HG03342 (cell line): ENCODE data around the gene ONECUT2.
"Not testable (repeated sequence)": the region's sequence is repeated elsewhere in the genome, so short reads cannot be mapped to it uniquely, and the experiment has no call there.

Source experiments
- ATAC-seq: cut with Tn5 transposase; IDR thresholded peaks from one replicate; pipeline ENCODE4 v1.9.1; 2021; ENCODE audit warnings: mild to moderate bottlenecking, moderate library complexity; ENCODE audit not compliant: unreplicated experiment

ONECUT2 gene

DNA sequence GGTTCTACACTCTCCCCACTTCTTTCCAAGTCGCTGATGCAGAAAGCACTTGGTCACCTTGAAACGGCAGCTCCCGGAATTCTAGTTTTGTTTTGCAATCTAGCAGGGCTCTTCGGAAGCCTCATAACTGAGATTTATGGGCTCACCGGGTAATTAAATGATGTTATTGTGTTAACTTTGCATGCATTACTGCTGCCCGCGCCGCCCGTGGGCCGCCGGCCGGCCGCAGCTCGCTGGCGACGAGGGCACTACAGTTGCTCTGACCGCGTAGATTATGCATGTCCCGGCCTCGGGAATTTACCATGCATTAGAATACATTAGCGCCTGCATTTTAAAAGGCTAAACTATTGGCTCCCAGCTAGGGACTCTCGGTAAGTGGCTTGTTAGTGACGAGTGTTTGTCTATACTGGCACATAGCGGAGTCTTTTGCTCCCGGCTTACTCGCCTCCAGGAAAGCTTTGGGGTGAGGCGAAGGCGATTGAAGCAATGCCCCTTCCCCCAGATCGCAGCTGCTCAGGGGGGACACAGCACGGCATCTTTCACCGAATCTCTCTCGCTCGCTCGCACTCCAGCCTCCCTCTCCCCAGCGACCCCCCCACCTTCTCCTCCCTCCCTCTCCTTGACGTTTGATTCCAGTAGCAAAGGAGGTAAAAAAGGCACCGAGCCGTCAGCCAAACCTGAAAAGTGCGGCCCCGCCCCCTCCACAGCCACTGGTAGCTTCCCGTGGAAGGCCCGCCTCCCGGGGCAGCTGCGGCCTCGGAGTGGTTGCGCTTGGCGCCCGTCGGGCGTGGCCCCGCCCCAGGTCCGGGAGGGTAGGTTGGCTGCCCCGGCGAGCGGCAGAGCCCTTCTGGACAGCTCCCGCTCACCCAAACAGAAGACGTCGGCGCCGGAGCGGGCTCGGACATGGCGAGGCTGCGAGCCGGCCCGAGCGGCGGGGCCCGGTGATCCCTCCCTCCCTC is at the start of gene ONECUT2:
ONECUT2 (plus strand) TSS at position 839 of the 959 bp plus-strand sequence. CDS start 343 bp downstream, outside the sequence.
- peak; percentile 73 for ATAC-seq

DNA sequence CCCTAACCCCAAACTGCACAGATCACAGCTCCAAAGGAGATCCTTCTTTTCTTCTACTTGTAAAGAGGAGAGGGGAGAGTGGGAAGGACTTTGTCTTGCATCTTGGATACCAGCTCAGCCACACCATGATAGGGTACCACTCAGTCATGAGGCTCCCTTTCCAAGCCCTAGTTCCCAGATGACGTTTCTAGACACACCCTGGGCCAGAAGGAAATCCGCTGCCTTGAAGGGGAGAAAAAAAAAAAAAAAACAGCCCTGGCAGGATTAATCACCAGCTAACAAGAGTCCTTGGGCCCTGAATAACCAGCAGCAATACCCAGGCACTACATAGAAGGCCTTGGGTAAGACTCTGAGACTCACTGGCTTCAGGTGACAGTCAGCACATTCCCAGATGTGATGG is 45.9 kb upstream of the ONECUT2 start:
- no peak for ATAC-seq

DNA sequence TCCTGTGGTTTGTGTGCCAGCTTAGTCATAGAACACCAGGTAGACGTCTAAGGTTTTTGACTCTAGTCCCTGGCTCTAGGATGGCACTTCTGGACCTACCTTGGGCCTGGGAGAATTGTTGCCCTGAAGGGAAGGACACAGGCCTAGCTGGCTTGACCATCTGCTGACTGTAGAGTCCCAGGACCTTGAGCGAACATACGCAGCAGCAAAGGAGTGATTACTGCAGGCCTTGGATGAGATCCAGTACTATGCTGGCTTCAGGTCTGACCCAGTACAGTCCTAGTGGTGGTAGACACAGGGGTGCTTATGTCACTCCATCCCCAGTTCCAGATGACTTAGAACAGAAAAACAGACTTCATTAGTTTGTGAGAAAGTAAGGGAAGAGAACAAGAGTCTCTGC is 45.1 kb upstream of the ONECUT2 start:
- ATAC-seq, result no peak

DNA sequence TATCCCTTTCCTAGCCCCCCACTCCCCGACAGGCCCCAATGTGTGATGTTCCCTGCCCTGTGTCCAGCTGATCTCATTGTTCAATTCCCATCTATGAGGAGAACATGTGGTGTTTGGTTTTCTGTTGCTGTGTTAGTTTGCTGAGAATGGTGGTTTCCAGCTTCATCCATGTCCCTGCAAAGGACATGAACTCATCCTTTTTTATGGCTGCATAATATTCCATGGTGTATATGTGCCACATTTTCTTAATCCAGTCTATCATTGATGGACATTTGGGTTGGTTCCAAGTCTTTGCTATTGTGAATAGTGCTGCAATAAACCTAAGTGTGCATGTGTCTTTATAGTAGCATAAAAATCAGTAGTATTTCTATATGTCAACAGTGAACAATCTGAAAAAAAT is 40.4 kb upstream of the ONECUT2 start:
- ATAC-seq, result not testable (repeated sequence)

DNA sequence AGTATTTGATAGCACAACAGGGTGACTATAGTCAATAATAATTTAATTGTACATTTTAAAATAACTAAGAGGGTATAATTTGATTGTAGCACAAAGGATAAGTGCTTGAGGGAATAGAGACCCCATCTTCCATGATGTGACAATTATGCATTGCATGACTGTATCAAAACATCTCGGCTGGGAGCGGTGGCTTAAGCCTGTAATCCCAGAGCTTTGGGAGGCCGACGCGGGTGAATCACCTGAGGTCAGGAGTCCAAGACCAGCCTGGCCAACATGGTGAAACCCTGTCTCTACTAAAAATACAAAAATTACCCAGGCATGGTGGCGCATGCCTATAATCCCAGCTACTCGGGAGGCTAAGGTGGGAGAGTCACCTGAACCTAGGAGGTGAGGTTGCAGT is 38.3 kb upstream of the ONECUT2 start:
- ATAC-seq, result not testable (repeated sequence)

DNA sequence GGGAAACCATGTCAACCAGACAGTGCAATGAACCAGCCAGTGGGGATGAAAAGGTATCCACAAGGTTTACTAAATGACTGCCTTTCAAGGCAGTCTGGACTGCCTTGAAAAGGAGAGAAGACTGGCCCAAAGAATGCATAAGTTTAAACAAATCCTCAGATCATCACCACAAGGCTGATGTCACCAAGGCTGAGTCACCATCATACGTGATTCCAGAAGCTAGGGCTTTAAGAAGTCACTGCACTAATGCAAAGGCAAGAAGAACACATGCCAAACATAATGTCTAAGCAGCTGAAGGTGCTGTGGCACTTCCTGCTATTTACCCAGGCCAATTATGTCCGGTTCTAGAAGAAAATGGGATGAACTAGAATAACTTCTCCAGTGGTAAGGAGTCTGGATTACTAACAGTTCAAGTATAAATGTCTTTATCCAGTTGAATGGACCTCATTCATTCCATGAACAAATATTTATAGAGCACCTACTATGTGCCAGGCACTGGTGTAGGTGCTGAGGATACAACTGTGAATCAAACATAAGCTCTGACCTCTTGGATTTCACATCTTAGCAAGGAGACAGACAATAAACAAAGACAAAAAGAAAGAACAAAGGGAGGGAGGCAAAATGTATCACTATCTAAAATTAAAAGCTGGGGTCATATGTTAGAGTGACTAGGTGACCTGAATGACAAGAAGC is 37.6 kb upstream of the ONECUT2 start:
- ATAC-seq, result no peak

DNA sequence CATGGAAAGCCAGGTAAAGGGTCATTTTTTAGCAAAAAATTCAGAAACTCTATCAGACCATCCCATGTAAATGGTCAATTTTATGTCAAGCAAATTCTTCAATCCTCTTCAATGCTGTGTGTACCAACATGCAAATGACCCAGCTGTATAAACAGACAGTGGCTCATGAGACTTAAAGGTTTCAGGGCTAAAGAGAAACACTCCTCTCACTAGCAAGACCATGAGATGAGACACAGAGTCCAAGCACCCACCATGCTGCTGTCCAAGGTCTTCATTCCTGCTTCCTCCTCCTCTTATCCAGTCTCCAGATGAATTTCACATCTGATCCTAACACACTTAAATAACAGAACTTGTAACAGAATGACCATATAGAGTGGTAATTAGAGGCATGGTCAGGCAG is 30.8 kb upstream of the ONECUT2 start:
- ATAC-seq, result no peak

DNA sequence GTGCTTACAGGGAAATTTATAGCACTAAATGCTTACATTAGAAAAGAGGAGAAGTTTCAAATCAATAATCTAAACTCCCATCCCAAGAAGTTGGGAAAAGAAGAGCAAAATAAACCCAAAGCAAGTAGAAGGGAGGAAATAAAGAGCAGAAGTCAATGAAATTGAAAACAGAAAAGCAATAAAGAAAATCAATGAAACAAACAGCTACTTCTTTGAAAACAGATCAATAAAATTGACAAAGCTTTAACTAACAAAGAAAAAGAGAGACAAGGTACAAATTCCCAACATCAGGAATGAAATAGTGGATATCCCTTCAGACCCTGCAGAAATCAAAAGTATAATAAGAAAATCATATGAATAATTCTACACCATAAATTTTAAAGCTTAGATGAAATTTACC is 25.5 kb upstream of the ONECUT2 start:
- no peak for ATAC-seq

DNA sequence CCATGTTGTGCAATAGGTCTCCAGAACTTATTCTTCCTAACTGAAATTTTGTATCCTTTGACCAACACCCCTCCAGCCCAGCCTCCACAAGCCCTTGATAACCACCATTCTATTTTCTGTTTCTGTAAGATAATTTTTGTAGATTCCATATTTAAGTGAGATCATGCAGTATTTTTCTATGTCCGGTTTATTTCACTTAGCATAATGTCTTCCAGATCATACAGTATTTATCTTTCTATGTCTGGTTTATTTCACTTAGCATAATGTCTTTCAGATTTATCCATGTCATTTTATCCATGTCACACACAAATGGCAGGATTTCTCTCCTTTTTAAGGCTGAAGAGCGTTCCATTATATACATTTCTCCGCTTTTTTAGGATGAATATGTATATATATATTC is 24.4 kb upstream of the ONECUT2 start:
- ATAC-seq, result no peak

DNA sequence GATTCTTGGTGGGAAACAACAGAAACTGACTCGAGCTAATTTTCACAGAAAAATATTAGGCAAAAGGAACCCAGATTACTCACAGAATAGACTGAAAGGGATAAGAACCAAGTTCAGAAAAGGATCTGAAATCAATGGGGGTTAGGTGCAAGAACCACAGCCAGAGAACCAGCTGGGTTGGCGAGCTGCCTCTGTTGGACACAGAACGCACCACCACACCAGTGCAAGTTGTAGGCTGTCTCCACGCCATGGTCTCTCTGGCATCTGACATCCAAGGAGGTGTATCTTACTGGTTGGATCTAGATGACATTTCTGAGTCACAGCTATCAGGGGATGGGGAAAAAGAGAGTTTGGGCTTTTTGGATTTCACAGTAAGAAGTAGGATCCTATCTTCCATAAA is 18.6 kb upstream of the ONECUT2 start:
- ATAC-seq, result no peak

DNA sequence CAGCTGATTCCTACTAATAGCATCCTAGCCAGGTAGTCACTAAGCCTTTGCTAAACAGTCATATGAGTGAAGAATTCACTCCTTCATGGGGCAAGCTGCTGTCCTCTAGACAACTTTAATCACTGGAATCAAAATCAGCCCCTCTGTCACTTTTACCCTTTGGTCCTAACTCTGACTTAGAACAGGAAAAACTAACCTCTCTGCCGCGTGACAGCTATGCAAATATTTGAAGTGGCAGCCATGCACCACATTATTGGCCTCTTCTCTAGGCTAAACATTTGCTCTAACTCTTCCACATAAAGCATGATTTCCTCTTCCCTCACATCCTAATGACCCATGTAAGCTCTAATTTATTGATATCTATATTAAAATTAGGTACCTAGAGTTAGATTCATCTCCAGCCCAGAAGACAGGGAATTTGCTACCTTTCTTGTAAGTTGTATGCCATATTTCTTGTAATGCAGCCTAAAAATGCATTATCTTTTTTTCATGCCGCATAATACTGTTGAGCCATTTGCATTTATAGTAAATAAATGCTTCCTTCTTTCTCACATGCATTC is 12.8 kb upstream of the ONECUT2 start:
- ATAC-seq, result no peak

DNA sequence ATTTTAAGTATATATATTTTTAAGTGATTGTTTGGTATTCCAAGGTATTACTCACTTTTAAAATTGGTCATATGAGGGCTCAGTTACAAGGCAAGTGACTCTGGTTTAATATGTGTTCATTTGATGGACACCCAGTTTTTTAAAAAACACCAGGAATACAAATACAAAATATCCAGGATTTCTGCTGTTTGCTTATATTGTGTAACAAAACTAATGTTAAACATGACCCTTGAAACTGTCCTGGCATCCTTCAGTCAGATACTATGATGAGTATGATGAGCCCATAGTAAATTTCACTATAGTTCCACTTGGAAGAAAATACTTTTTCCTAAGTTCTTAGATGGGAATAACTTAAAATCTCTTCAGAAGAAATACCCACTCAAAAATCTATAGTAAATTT is 11.4 kb upstream of the ONECUT2 start:
- no peak for ATAC-seq

DNA sequence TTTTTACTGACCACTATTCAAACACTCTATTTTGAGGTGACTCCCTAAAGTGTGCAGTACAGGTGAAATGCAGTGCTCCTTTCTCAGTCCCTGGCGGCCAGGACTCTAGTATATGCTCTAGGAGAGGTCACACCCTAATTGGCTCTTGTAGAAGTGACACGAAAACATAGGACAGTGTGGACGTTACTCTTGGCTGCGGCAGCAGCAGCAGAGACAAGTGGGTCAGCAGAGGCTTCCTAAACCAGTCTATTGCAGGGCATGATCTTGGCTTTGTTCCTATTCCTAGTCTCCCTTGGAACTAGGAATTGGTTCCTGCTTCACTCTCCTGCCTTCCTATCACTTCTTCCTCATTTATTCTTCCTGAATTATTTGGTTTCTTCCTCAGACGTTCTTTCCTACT is 10.1 kb upstream of the ONECUT2 start:
- no peak for ATAC-seq

DNA sequence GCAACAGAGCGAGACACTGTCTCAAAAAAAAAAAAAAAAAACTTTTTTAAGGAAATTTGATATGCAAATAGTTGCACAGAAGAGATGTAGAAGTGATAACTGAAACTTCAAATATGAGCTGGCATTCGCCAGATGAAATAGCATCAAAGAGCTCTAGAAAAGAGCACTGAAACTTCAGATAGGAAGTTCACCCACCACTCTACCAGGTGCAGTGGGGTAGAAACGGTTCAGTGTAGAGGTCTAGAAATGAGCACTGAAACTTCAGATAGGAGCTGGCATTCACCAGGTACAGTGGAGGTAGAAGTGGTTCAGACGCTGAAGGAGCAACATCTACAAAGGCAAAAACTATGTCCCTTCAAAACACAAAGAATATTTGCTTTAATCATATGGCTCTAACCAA is 9.0 kb upstream of the ONECUT2 start:
- ATAC-seq, result no peak

DNA sequence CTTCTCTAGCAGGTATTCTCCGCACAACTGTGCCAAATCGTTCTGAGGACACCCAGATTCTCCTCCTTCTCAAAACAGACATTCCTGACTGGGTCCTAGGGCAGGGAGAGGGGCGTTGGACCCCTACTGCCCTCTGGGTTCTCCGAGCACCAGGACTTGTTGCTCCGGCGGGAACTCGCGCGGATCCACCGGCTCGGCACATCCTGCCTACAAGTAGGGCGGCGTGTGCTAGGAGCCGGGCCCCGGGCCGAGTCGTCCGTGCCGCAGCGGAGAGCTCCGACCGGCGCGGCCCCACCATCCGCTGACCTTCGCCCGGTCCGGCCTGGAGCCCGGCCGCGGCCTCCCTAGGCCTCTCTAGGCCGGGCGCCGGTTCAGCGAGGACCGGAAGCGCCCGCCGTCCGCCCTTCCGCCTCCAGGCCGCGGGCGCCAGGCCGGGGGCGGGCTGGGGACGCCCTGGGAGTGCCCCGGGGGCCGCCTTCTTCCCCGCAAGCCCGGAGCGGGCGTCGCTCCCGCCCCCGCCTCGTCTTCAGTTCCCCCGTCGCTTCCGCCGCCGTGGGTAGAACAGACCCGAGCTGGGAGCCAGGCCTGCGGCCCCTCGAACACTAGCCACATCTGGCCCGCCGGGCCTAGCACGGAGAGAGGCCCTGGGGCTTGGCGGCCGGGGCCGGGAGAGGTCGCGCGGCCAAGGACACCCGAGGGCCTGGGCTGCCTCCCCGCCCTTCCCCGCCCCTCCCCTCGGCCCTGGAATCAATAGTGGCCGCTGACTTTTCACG is 7.6 kb upstream of the ONECUT2 start:
- no peak for ATAC-seq

DNA sequence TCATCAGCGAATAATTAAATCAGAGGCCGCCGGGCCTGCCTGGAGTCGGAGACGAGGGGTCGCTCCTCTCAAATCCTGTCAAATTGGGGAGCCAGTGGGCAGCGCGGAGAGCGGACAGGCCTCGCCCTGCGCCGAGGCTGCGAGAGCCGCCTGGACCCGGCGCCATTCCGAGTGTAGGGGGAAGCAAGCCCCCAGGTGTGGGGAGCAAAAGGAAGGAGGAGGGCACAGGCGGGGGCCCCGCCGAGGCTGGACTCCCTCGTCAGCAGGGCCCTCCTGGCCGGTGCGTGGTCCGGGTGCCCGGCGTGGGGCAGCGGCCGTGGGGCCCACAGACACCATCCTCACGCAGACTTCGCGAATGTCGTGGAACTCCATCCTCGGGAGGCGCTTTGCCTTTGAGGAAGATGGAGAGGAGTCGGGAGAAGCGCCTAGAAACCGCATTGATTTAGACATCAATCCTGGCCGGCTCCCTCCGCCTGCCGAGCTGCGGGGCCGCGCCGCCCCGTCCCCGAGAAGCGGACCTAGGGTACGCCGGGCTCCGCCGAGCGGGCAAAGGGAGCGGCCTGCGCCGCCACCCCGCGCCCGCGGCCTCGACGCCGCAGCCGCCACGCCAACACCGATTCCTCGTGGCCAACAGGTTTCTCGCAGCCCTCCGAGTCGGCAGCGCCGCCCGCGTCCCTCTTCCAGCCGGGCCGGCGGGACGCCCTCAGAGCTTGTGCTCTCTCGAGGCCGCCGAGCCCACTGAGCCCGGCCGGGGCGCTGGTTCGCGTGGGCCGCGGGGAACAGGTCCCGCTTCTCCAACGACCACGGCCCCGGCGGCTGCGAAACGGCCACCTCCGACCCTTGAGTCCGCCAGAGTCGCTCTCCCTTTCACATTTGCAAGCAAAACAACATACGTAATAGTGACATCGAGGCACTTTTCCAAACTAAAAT is 6.7 kb upstream of the ONECUT2 start:
- no peak for ATAC-seq

DNA sequence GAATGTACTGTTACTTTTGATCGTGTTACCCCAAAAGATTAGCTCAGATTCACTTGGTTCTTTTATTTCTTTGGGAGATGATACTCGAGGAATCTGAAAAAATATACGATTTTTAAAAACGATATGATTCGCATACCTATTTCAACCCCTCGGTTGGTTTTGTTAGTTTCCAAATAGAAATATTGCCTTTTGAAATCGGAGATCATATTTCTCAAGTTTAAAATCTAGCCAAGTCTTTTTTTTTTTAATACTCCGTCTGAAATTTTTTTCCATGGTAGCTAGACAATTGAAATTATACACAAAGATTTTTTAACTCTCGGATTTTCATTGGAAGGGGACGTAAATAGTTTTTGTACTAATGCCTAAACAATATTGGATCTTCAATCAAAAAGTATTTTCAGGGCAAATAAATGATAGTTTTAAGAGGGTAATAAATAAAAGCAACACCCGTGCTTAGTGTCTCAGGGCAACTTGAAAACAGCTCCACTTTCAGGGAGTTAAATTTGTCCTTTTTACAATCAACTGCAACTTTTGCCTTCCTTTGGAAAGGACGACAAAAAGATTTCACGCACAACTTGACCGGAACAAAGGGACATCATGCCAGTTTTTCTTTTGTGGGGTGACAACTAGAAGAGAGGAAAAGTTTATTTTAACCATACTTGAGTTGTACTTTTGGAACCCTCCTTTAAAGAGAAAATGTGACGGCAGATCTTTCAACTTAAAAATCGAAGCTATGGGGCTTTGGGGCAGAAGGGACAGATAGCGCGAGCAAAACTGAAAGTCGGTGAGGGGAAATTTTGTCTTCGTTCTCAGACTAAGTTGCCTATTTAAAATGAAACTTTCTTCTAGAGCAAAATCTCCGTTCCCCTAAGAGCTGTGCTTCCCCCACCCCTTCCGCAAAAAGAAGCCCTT is 5.8 kb upstream of the ONECUT2 start:
- no peak for ATAC-seq

DNA sequence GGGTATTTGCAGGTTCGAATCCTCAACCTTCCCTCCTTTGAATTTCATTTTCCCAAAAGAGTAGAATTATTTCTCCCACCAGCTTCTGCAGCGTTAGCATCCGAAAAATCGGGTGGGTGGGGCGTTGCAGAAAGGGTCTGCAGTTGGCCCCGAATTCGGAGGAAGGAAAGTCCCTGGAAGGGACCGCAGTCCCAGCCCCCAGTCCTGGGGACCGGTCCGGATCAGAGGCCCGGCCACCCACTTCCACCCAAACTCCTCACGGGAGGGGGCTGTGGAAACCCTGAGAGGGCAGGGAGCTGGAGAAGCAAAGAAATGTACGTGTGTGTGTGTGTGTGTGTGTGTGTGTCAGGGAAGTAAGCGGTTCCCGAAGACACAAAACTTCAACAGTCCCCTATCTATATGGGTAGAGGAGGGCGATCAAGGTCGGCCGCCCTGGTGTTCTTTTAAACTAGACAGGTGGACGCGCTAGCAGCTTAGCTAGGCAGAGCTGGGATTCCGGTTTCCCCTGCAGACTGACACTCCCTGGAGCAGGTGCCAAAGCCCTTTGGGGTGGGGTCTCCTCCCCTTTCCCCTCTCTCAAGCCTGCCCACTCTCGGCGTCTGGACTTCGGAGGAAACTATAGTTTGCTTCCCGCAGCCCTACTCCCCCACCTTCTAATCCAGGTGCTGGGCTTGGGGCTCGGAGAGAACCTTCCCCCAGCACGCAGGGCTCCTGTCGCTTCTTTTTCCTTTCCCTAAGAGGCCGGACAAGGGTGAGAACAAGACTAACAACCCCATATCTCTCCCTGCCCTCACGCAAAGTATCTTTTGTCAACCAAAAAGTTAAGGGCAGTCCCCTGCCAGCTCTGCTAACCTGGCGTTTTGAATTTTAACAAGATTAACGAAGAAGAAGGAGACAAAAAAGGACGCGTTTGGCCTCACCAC is 4.8 kb upstream of the ONECUT2 start:
- no peak for ATAC-seq
